ENCODE results near the gene IL7R. TPM values are rescaled to one million over a fixed set of nuclear protein-coding genes. Genes with fewer than 3 reads are reported as not detected.

Gene IL7R
- total RNA-seq, 1 donor from 2014 or later = 60.9 TPM

Other genes starting within 250 kb of the IL7R start
- 10.0 and 11.5 TPM in 2 replicates for gene SPEF2, start 239.0 kb upstream of the IL7R start, total RNA-seq
- 0.50 and 1.2 TPM in 2 replicates for gene CAPSL, start 81.7 kb downstream of the IL7R start, total RNA-seq
- not detected in 2 replicates for gene UGT3A1, start 134.5 kb downstream of the IL7R start, total RNA-seq
- not detected in 2 replicates for gene UGT3A2, start 210.0 kb downstream of the IL7R start, total RNA-seq